Choroid plexus epithelial cell (primary cell): ENCODE results near the gene PIAS1.

Experiments used
- DNase-seq: peaks from one replicate; pipeline ENCODE4 v3.0.0-alpha.2; 2010; ENCODE audit warnings: low read depth
- H3K4me3 ChIP-seq: 2 replicates; pipeline ENCODE4 v1.5.1; 2011; ENCODE audit warnings: low read depth, mild to moderate bottlenecking, control low read depth, low read length, moderate library complexity
- TF ChIP-seq, protein P1 (sequence below): conservative IDR thresholded peaks from 2 replicates; pipeline ENCODE4 v1.5.1; 2011; ENCODE audit warnings: low read depth, mild to moderate bottlenecking, control low read depth, inconsistent platforms, low read length, moderate library complexity

The PIAS1 gene

GRCh38 chr15:68129072-68129471, 75.0 kb downstream of the PIAS1 start:
- TF ChIP-seq, protein P1, sequence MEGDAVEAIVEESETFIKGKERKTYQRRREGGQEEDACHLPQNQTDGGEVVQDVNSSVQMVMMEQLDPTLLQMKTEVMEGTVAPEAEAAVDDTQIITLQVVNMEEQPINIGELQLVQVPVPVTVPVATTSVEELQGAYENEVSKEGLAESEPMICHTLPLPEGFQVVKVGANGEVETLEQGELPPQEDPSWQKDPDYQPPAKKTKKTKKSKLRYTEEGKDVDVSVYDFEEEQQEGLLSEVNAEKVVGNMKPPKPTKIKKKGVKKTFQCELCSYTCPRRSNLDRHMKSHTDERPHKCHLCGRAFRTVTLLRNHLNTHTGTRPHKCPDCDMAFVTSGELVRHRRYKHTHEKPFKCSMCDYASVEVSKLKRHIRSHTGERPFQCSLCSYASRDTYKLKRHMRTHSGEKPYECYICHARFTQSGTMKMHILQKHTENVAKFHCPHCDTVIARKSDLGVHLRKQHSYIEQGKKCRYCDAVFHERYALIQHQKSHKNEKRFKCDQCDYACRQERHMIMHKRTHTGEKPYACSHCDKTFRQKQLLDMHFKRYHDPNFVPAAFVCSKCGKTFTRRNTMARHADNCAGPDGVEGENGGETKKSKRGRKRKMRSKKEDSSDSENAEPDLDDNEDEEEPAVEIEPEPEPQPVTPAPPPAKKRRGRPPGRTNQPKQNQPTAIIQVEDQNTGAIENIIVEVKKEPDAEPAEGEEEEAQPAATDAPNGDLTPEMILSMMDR = no peak
- no peak overlapping the region for H3K4me3 ChIP-seq
- no peak for DNase-seq

DNA sequence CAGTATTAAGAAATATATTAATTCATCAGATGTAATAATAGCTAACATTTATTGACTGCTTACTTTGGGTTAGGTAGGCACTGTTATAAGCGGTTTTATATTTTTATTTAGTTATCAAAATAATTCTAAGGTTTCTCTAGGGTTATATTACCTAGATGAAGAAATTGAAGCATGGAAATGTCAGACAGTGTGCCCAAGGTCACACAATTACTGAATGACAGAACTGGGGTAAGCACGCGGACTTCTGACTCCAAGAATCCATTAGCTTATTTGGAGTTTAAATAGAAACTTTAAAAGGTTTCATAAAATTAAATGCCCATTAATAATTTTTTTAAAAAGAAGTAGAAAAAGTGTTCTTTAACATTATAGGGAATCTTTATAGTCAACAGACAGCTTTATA, 76.7 kb downstream of the PIAS1 start:
- no peak for DNase-seq
- TF ChIP-seq, protein P1 = no peak
- no peak overlapping the region for H3K4me3 ChIP-seq

DNA sequence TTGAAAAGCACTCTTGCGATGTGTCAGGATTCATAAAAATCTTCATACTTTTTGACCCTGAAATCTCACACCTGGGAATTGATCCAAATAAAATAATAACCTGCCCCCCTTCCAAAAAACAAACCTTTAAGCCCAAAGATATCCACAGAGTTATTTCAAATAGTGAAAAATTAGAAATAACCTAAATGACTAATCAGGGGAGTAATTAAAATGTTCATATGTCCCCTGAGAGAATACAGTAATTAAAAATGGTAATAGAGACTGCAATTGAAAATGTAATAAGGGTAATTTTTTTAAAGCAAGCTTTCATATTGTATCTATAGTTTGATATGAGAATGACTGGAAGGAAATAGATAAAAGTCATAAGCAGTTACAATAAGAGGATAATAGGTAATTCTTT, 83.0 kb downstream of the PIAS1 start:
- TF ChIP-seq, protein P1 = no peak
- no peak for DNase-seq
- H3K4me3 ChIP-seq = no peak overlapping the region

DNA sequence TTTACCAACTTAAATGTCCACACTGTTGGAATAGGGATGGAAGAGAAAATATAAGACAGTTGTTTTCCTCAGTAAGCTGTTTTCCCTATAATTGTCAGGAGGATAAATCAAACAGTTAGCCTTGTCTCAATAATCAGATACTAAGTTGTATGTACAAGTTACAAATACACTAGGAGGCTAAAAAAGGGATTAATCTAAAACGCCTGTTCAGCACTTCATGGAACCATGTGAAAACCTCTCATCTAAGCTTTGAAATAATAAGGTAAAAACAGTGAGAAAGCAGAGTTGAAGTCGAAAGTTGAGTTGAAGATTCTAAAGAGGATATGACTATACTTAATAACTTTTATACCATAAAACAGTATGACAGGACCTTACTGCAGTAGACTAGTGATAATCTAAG, 89.0 kb downstream of the PIAS1 start:
- TF ChIP-seq, protein P1 = no peak
- DNase-seq = no peak
- H3K4me3 ChIP-seq = no peak overlapping the region

GRCh38 chr15:68143785-68144184, 89.7 kb downstream of the PIAS1 start:
- TF ChIP-seq, protein P1 = no peak
- no peak for DNase-seq
- no peak overlapping the region for H3K4me3 ChIP-seq

DNA sequence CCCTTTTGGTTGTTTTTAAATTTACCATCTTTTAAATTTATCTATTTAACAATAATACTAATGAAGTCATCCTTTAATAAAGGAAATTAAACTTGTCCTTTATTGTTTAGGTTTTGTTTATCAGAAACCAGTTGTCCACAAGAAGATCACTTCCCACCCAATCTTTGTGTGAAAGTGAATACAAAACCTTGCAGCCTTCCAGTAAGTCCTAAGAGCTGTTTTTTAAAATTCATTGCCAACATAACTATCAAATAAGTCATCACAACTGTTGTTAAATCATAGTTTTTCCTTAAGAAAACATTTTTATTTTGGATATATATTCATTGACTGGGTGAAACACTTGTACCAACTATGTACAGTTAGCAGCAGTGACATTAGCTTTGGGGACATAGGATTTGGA, 91.6 kb downstream of the PIAS1 start:
- no peak overlapping the region for H3K4me3 ChIP-seq
- DNase-seq = peak; percentile 17
- TF ChIP-seq, protein P1 = no peak

DNA sequence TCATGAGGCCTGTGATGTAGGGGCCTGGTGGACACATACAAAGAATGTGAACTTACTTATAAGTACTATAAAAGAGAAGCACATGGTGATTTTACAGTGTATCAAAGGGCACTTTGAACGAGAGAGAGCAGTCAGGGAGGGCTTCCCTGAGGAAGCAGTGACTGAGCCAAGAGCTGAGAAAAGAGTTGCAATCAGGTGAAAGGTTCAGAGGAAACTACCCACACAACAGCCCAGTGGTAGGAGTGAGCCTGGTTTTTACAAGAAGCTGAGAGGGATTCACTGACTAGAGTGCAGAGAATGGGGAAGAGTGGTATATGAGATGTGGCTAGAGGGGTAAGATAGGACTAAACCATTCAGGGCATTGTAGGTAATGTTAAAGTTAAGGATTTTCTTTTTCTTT, 93.9 kb downstream of the PIAS1 start:
- no peak overlapping the region for H3K4me3 ChIP-seq
- TF ChIP-seq, protein P1 = no peak
- DNase-seq = no peak
